ENCODE results near the gene MEX3C.

Gene MEX3C

GRCh38 chr18:51146909-51147308, 50.6 kb downstream of the MEX3C start:
- Histone ChIP-seq H3K36me3 (no peaks in the 10 kb centered on the region), H3K4me3 (no peak overlapping the region), H3K9me3 (no peaks in the 10 kb centered on the region), H3K27ac (no peak overlapping the region), H3K4me1 (no peaks in the 10 kb centered on the region), H3K27me3 (no peaks in the 10 kb centered on the region)
- TF ChIP-seq CTCF (IDR thresholded peaks at IDR 0.05): no peak
- intact Hi-C loops (cut with DNase I; ENCODE audit: low total_unique reads): no loop called here
- DNase-seq: no peak

GRCh38 chr18:51138936-51139335, 58.5 kb downstream of the MEX3C start:
- no peaks in the 10 kb centered on the region for H3K36me3 ChIP-seq
- H3K4me3 ChIP-seq: no peak overlapping the region
- H3K4me1 ChIP-seq: peaks cover 0 to under 1% (median under 1%) of the 10 kb centered on the region in 4 donors
- no peak for DNase-seq
- no peaks in the 10 kb centered on the region for H3K9me3 ChIP-seq
- no peaks in the 10 kb centered on the region for H3K27me3 ChIP-seq
- no peak for TF ChIP-seq CTCF (IDR thresholded peaks at IDR 0.05)
- no peak overlapping the region for H3K27ac ChIP-seq
- intact Hi-C loops (cut with DNase I; ENCODE audit: low total_unique reads): no loop called here

- intact Hi-C loops (cut with DNase I; ENCODE audit: low total_unique reads): no loop called here
- no peak overlapping the region for H3K27ac ChIP-seq
- peaks cover 0 to 9% (median 8%) of the 10 kb centered on the region in 4 donors for H3K4me1 ChIP-seq
- no peak for TF ChIP-seq CTCF (IDR thresholded peaks at IDR 0.05)
- H3K27me3 ChIP-seq: no peaks in the 10 kb centered on the region
- H3K9me3 ChIP-seq: no peaks in the 10 kb centered on the region
- no peak for DNase-seq
- no peaks in the 10 kb centered on the region for H3K36me3 ChIP-seq
- H3K4me3 ChIP-seq: no peak overlapping the region
Measured at GRCh38 chr18:51137891-51138290, 59.6 kb downstream of the MEX3C start.

GRCh38 chr18:51137026-51137729, 60.3 kb downstream of the MEX3C start:
- Histone ChIP-seq H3K4me3 (no peak overlapping the region), H3K9me3 (no peaks in the 10 kb centered on the region), H3K27ac (no peak overlapping the region), H3K4me1 (peaks cover 0 to 9% (median 8%) of the 10 kb centered on the region in 4 donors), H3K36me3 (no peaks in the 10 kb centered on the region), H3K27me3 (peaks cover 0 to 4% of the 10 kb centered on the region in 2 donors)
- no peak for DNase-seq
- intact Hi-C loops (cut with DNase I; ENCODE audit: low total_unique reads): no loop called here
- no peak for TF ChIP-seq CTCF (IDR thresholded peaks at IDR 0.05)

- intact Hi-C loops (cut with DNase I; ENCODE audit: low total_unique reads): no loop called here
- no peak overlapping the region for H3K4me3 ChIP-seq
- peaks cover 0 to 9% (median 8%) of the 10 kb centered on the region in 4 donors for H3K4me1 ChIP-seq
- TF ChIP-seq CTCF (IDR thresholded peaks at IDR 0.05): no peak
- no peak overlapping the region for H3K27ac ChIP-seq
- H3K9me3 ChIP-seq: no peaks in the 10 kb centered on the region
- H3K27me3 ChIP-seq: peaks cover 0 to 11% of the 10 kb centered on the region in 2 donors
- no peak for DNase-seq
- H3K36me3 ChIP-seq: no peaks in the 10 kb centered on the region
Measured at GRCh38 chr18:51135795-51136194, 61.7 kb downstream of the MEX3C start.
